Esophagus (tissue), 2 donors: ENCODE results near the gene LENG9. TPM values are rescaled to one million over a fixed set of nuclear protein-coding genes. Genes with fewer than 3 reads are reported as not detected.

Experiments used
- H3K27ac ChIP-seq, 2 donors: one replicate each; pipeline ENCODE4 v1.5.1; 2013; ENCODE audit warnings: low read depth in 2 of 2, mild to moderate bottlenecking in 2 of 2, inconsistent platforms in 1 of 2, low read length in 1 of 2, moderate library complexity in 1 of 2
- H3K27me3 ChIP-seq, 2 donors: one replicate each; pipeline ENCODE4 v1.6.1; 2013; ENCODE audit warnings: low read length in 2 of 2, control low read depth in 1 of 2, mild to moderate bottlenecking in 1 of 2; ENCODE audit not compliant: insufficient read depth in 2 of 2, control insufficient read depth in 1 of 2
- H3K36me3 ChIP-seq, 2 donors: one replicate each; pipeline ENCODE4 v1.6.1; 2013; ENCODE audit warnings: low read length in 1 of 2; ENCODE audit not compliant: control insufficient read depth in 2 of 2, insufficient read depth in 2 of 2
- H3K4me1 ChIP-seq, 2 donors: one replicate each; pipeline ENCODE4 v1.6.1; 2013; ENCODE audit warnings: low read length in 1 of 2; ENCODE audit not compliant: control insufficient read depth in 2 of 2, insufficient read depth in 2 of 2
- H3K4me3 ChIP-seq, 2 donors: one replicate each; pipeline ENCODE4 v1.5.1; 2013; ENCODE audit warnings: low read length in 2 of 2, mild to moderate bottlenecking in 2 of 2, low read depth in 1 of 2, moderate library complexity in 1 of 2
- H3K9me3 ChIP-seq, 2 donors: one replicate each; pipeline ENCODE4 v1.6.1; 2013; ENCODE audit warnings: mild to moderate bottlenecking in 2 of 2, low read depth in 1 of 2, low read length in 1 of 2, moderate library complexity in 1 of 2; ENCODE audit not compliant: control insufficient read depth in 2 of 2, insufficient read depth in 1 of 2
- WGBS, 2 donors: extraction: QIAGEN DNeasy Blood & Tissue Kit; methylation state at CpG; one replicate each; pipeline ENCODE4 v1.1.7; 2013; 5-methylcytosine and 5-hydroxymethylcytosine counted together
- polyA plus RNA-seq, 2 donors: library from polyadenylated mRNA; stranded (reverse); fragments of 200-250 nt; gene quantifications; one replicate each; pipeline ENCODE4 v1.2.3, GENCODE V29; 2013
- donor health status: healthy with polysubstance abuse.
- donor health status: Bipolar disorder and iron deficiency.

Gene LENG9
- polyA plus RNA-seq, 2 donors: 4.4 to 5.8 TPM

GRCh38 chr19:54461210-54461609, 2.4 kb downstream of the LENG9 start:
- Histone ChIP-seq H3K4me3 (no peak overlapping the region), H3K9me3 (no peaks in the 10 kb centered on the region), H3K4me1 (peaks cover 0 to 12% of the 10 kb centered on the region in 2 donors), H3K27ac (no peak overlapping the region), H3K36me3 (peaks cover 20 to 54% of the 10 kb centered on the region in 2 donors), H3K27me3 (no peaks in the 10 kb centered on the region)
- 65 to 77% methylated on average over 22 to 27 of the region's 27 CpGs for WGBS, 2 donors

- Histone ChIP-seq H3K4me3 (no peak overlapping the region), H3K9me3 (no peaks in the 10 kb centered on the region), H3K36me3 (peaks cover 22 to 62% of the 10 kb centered on the region in 2 donors), H3K27me3 (no peaks in the 10 kb centered on the region), H3K4me1 (peaks cover 0 to 12% of the 10 kb centered on the region in 2 donors), H3K27ac (no peak overlapping the region)
- WGBS, 2 donors: 70 to 73% methylated on average over 27 to 39 of the region's 39 CpGs
Measured at GRCh38 chr19:54460230-54461005, 3.2 kb downstream of the LENG9 start.

- Histone ChIP-seq H3K27ac (peak overlapping the region in 1 of 2 donors; percentile 6), H3K9me3 (no peaks in the 10 kb centered on the region), H3K4me1 (peaks cover 0 to 12% of the 10 kb centered on the region in 2 donors), H3K27me3 (no peaks in the 10 kb centered on the region), H3K4me3 (no peak overlapping the region), H3K36me3 (peaks cover 28 to 70% of the 10 kb centered on the region in 2 donors)
- 66 to 77% methylated on average over 16 of the region's 16 CpGs for WGBS, 2 donors
Measured at GRCh38 chr19:54459282-54460229, 4.0 kb downstream of the LENG9 start.

- Histone ChIP-seq H3K4me1 (peaks cover 0 to 12% of the 10 kb centered on the region in 2 donors), H3K36me3 (peaks cover 31 to 78% of the 10 kb centered on the region in 2 donors), H3K27me3 (no peaks in the 10 kb centered on the region), H3K9me3 (no peaks in the 10 kb centered on the region), H3K27ac (no peak overlapping the region), H3K4me3 (no peak overlapping the region)
- WGBS, 2 donors: 81 to 82% methylated on average over 11 of the region's 11 CpGs
Measured at GRCh38 chr19:54458648-54459281, 4.8 kb downstream of the LENG9 start.

- Histone ChIP-seq H3K4me3 (no peak overlapping the region), H3K4me1 (peaks cover 0 to 12% of the 10 kb centered on the region in 2 donors), H3K36me3 (peaks cover 31 to 85% of the 10 kb centered on the region in 2 donors), H3K27me3 (no peaks in the 10 kb centered on the region), H3K9me3 (no peaks in the 10 kb centered on the region), H3K27ac (no peak overlapping the region)
- 90 to 93% methylated on average over 42 of the region's 42 CpGs for WGBS, 2 donors
Measured at GRCh38 chr19:54457773-54458647, 5.6 kb downstream of the LENG9 start.

- Histone ChIP-seq H3K27ac (no peak overlapping the region), H3K4me1 (peaks cover 0 to 6% of the 10 kb centered on the region in 2 donors), H3K36me3 (peaks cover 42 to 91% of the 10 kb centered on the region in 2 donors), H3K9me3 (no peaks in the 10 kb centered on the region), H3K4me3 (no peak overlapping the region), H3K27me3 (no peaks in the 10 kb centered on the region)
- 91 to 92% methylated on average over 50 to 51 of the region's 51 CpGs for WGBS, 2 donors
Measured at GRCh38 chr19:54456423-54457373, 6.9 kb downstream of the LENG9 start.

GRCh38 chr19:54455786-54456422, 7.7 kb downstream of the LENG9 start:
- Histone ChIP-seq H3K27me3 (no peaks in the 10 kb centered on the region), H3K9me3 (no peaks in the 10 kb centered on the region), H3K4me1 (peaks cover under 1 to 11% of the 10 kb centered on the region in 2 donors), H3K36me3 (peaks cover 42 to 91% of the 10 kb centered on the region in 2 donors), H3K27ac (no peak overlapping the region), H3K4me3 (no peak overlapping the region)
- 92 to 93% methylated on average over 40 of the region's 40 CpGs for WGBS, 2 donors
